Breast epithelium (tissue), 4 donors: ENCODE results near the gene BTRC. TPM values are rescaled to one million over a fixed set of nuclear protein-coding genes. Genes with fewer than 3 reads are reported as not detected.

Experiments used
- DNase-seq, 2 donors: peaks; one replicate each; pipeline ENCODE4 v3.0.0-alpha.2; 2019; ENCODE audit warnings: low spot score in 2 of 2
- H3K27ac ChIP-seq, 2 donors: fragments of 200-600 bp; sonication (generic) in 1 of 2; one replicate each; pipeline ENCODE4 v1.5.1; 2016 to 2019; ENCODE audit warnings: mild to moderate bottlenecking in 1 of 2
- H3K27me3 ChIP-seq, 2 donors: fragments of 200-600 bp; sonication (generic) in 1 of 2; one replicate each; pipeline versions ENCODE4 v1.5.1 to v1.6.0; 2017 to 2019; ENCODE audit warnings: control low read depth in 1 of 2, mild to moderate bottlenecking in 1 of 2
- H3K36me3 ChIP-seq: fragments of 200-600 bp; one replicate; pipeline ENCODE4 v1.5.1; 2019
- H3K4me1 ChIP-seq, 2 donors: fragments of 200-600 bp; sonication (generic); one replicate each; pipeline ENCODE4 v1.5.1; 2016 to 2019; ENCODE audit warnings: control low read depth in 1 of 2
- H3K4me3 ChIP-seq, 3 donors: fragments of 200-600 bp; sonication (generic); 1 replicate in 2 of 3; 2 replicates in 1 of 3; pipeline ENCODE4 v1.5.1; 2016 to 2019; ENCODE audit warnings: mild to moderate bottlenecking in 3 of 3, moderate library complexity in 2 of 3
- H3K9me3 ChIP-seq, 2 donors: fragments of 200-600 bp; sonication (generic) in 1 of 2; one replicate each; pipeline ENCODE4 v1.5.1; 2016 to 2019; ENCODE audit warnings: control low read depth in 1 of 2
- CTCF ChIP-seq, 3 donors: fragments of 450-650 bp; IDR thresholded peaks; one replicate each; pipeline ENCODE4 v1.5.1; 2016 to 2017; ENCODE audit warnings: antibody characterized with exemption in 3 of 3, mild to moderate bottlenecking in 3 of 3, moderate library complexity in 3 of 3
- POLR2A ChIP-seq: fragments of 450-650 bp; IDR thresholded peaks from one replicate; pipeline ENCODE4 v1.6.1; 2016; ENCODE audit warnings: antibody characterized with exemption, mild to moderate bottlenecking, moderate library complexity
- POLR2AphosphoS5 ChIP-seq, 3 donors: sonication (generic); formaldehyde crosslinking; IDR thresholded peaks; one replicate each; pipeline ENCODE4 v1.6.1; 2017; ENCODE audit warnings: antibody characterized with exemption in 3 of 3
- intact Hi-C: fragments of 100-400 bp; cut with DNase I; formaldehyde crosslinking; loops from one replicate; pipeline ENCODE4 v1.15.1; 2023; ENCODE audit warnings: low total_unique reads
- total RNA-seq, 3 donors: library from RNA; depleted of rRNA; stranded (reverse); fragments of >200 nt; gene quantifications; one replicate each; pipeline ENCODE4 v1.1.0, GENCODE V29; 2016

Gene BTRC
- total RNA-seq, 3 donors from 2014 or later = 13.4 to 24.3 (median 15.1) TPM

- Histone ChIP-seq H3K27ac (no peak overlapping the region), H3K27me3 (no peaks in the 10 kb centered on the region), H3K4me3 (no peak overlapping the region), H3K4me1 (no peaks in the 10 kb centered on the region), H3K9me3 (peaks cover 11 to 15% of the 10 kb centered on the region in 2 donors), H3K36me3 (no peaks in the 10 kb centered on the region)
- DNase-seq = no peak
- TF ChIP-seq POLR2AphosphoS5 (IDR thresholded peaks at IDR 0.05) (no peak), POLR2A (no peak), CTCF (IDR thresholded peaks at IDR 0.05) (no peak)
- intact Hi-C loops = no loop called here
Observed at GRCh38 chr10:101576211-101576863, 222.4 kb downstream of the BTRC start.

GRCh38 chr10:101577121-101577871 is 223.3 kb downstream of the BTRC start:
- intact Hi-C loops = no loop called here
- Histone ChIP-seq H3K27ac (no peak overlapping the region), H3K4me3 (no peak overlapping the region), H3K27me3 (no peaks in the 10 kb centered on the region), H3K36me3 (no peaks in the 10 kb centered on the region), H3K4me1 (no peaks in the 10 kb centered on the region), H3K9me3 (peaks cover 9 to 15% of the 10 kb centered on the region in 2 donors)
- DNase-seq = no peak
- TF ChIP-seq POLR2A = no peak
- no peak for TF ChIP-seq CTCF (IDR thresholded peaks at IDR 0.05)
- TF ChIP-seq POLR2AphosphoS5 (IDR thresholded peaks at IDR 0.05) = no peak

- Histone ChIP-seq H3K4me1 (no peaks in the 10 kb centered on the region), H3K9me3 (peaks cover 0 to 6% of the 10 kb centered on the region in 2 donors), H3K4me3 (no peak overlapping the region), H3K36me3 (no peaks in the 10 kb centered on the region), H3K27ac (no peak overlapping the region), H3K27me3 (no peaks in the 10 kb centered on the region)
- intact Hi-C loops = no loop called here
- TF ChIP-seq POLR2AphosphoS5 (IDR thresholded peaks at IDR 0.05) (no peak), POLR2A (no peak), CTCF (IDR thresholded peaks at IDR 0.05) (no peak)
- DNase-seq = no peak
Observed at GRCh38 chr10:101578192-101578591, 224.2 kb downstream of the BTRC start.

- Histone ChIP-seq H3K4me1 (no peaks in the 10 kb centered on the region), H3K27me3 (no peaks in the 10 kb centered on the region), H3K4me3 (no peak overlapping the region), H3K9me3 (no peaks in the 10 kb centered on the region), H3K36me3 (no peaks in the 10 kb centered on the region), H3K27ac (no peak overlapping the region)
- DNase-seq = no peak
- no peak for TF ChIP-seq POLR2A
- TF ChIP-seq POLR2AphosphoS5 (IDR thresholded peaks at IDR 0.05) = no peak
- TF ChIP-seq CTCF (IDR thresholded peaks at IDR 0.05) = no peak
- intact Hi-C loops = no loop called here
Observed at GRCh38 chr10:101578803-101579515, 225.0 kb downstream of the BTRC start.

- Histone ChIP-seq H3K4me1 (no peaks in the 10 kb centered on the region), H3K36me3 (no peaks in the 10 kb centered on the region), H3K27ac (no peak overlapping the region), H3K9me3 (no peaks in the 10 kb centered on the region), H3K27me3 (no peaks in the 10 kb centered on the region), H3K4me3 (no peak overlapping the region)
- no peak for DNase-seq
- TF ChIP-seq POLR2AphosphoS5 (IDR thresholded peaks at IDR 0.05) (no peak), CTCF (IDR thresholded peaks at IDR 0.05) (no peak), POLR2A (no peak)
- intact Hi-C loops = no loop called here
Observed at GRCh38 chr10:101579516-101579870, 225.5 kb downstream of the BTRC start.
